M059J (cell line): ENCODE data around the gene BLTP3A. TPM values are rescaled to one million over a fixed set of nuclear protein-coding genes. Genes with fewer than 3 reads are reported as not detected.

Source experiments
- DNase-seq: peaks from one replicate; pipeline ENCODE4 v3.0.0-alpha.2; 2012; ENCODE audit warnings: low read depth
- total RNA-seq: library from RNA; depleted of rRNA; stranded (reverse); fragments of >200 nt; shearing (Covaris generic); gene quantifications from 2 replicates; pipeline ENCODE4 v1.2.3, GENCODE V29; 2014; rRNA removed

BLTP3A gene
- total RNA-seq, 1 experiment from 2014 or later, result 9.3 TPM

DNA sequence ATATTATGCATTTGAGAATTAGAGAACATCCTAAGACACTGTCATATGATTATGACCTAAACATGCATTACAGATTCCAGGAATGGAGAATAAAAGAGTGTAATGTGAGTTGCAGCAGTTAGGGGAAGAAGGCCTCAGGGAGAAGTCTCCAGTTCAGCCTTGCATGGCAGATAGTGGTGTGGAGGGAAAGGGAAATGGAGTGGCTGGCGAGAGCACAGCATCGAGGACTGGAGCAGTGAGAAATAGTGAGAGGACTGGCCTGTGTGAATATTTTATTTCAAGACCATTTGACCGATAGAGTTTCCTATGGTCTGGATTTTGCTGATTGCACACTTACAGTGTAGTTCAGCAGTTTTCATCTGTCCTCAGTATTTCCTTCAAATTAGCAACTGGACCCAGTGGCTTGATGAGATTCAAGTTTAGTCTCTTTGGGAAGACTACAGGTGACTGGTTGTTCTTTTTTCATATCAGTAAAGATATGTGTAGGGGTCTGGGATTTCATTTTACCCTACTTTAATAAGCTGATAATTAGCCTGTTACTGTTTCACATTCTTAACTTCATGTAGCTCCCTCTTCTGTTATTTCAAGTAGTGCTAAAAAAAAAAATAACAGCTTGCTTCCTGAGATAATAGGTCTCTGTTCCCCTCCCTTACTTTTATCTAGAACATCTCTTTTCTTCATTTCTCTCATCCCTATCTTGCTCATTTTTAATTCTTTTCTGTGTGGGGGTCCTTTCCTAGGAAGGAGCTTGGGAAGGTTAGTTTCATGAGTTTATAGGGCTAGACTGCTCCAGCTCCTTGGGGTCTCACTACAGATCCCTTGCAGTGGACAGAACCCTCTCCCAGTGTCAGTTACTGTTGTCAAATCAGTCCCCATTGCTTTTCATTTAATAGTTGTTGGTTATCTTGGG lies 27.9 kb downstream of the BLTP3A start:
- no peak for DNase-seq

DNA sequence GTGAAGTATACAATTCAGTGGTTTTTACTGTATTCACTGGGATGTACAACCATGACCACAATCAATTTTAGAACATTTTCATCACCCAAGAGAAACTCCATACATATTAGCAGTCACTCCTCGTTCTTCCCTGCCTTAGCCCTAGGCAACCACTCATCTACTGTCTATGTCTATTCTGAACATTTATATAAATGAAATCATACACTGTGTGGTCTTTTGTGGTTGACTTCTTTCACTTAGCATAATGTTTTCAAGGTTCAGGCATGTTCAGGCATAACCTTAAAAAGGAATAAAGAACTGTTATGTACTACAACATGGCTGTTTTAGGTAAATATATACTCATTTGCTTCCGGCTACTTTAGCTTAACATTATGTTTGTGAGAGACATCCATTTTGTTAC lies 37.3 kb downstream of the BLTP3A start:
- no peak for DNase-seq

DNA sequence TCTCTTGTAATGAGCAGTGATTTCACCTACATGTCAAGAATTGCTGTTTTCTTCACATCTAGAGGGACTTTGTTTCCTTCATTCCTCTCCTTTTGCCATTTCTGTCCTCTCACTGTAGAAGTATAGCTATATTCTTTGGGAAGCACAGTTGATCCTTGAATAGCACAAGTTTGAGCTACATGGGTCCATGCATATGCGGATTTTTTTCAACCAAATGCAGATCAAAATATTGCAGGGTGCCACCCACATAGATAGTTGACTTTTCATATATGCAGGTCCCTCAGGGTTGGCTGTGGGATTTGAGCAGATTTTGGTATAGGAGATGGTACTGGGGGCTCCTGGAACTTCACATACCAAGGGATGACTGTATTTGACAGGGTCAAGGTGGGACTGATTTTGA lies 41.1 kb downstream of the BLTP3A start:
- DNase-seq, result no peak

DNA sequence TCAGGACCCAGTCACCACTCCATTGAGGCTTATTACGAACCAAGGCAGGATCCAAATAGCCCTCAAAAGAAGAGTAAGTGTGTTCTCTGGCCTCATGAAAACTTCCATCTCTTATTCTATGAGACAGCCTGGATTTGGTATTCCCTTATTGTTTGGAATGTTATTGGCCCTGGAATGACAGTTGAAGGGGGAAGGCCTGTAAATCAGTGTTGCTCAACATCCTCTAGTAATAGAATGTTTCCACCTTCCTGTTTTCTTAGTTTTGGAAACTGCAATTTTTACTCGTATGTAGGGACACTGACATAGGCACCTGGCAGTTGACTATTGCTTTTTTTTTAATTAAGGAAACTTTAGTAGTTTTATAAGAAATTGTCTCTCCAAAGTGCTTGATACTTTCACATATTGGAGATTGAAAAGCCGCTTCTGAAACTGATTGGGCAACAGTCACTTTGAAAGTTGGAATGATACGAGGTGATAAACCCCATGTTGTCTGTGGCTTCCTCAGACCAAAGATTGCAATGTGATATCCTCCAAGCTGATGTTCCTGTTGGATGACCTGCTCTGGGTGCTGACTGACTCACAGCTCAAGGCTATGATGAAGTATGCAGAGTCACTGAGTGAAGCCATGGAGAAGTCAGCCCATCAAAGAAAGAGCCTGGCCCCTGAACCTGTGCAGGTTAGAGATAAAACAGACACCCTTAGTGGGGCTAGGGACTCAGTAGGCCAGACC lies 43.1 kb downstream of the BLTP3A start:
- DNase-seq, result peak; percentile 67

DNA sequence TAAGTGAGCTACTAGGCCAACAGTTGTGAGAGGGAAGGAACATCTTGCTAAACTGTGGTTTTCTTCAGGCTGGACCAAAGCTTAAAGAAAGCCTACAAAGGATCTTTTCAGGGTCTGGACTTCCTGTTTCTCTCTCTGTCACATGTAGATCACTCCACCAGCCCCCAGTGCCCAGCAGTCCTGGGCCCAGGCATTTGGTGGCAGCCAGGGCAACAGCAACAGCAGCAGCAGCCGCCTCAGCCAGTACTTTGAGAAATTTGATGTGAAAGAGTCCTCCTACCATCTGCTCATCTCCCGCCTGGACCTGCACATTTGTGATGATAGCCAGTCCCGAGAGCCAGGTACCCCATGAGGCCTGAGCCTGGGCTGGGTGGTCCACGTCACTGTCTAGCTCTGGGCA lies 44.1 kb downstream of the BLTP3A start:
- DNase-seq, result no peak

DNA sequence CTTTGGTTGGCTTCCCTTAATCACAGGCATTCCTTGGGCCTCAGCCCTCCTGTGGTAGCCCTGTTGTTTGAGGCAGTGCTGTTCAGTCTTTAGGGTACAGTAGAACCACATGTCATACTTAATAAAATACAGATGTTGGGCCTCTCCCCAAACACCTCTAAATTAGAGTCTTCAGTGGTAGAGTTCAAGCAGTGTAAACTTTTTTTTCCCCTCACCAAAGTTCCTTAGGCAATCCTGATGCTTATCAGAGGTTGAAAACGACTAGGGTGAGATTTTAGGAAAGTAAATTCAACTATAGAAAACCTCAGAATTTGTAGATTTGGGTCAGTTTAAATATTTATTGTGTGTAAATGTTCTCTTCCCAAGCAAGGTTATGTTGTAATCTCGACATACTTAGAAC lies 44.6 kb downstream of the BLTP3A start:
- DNase-seq, result no peak

DNA sequence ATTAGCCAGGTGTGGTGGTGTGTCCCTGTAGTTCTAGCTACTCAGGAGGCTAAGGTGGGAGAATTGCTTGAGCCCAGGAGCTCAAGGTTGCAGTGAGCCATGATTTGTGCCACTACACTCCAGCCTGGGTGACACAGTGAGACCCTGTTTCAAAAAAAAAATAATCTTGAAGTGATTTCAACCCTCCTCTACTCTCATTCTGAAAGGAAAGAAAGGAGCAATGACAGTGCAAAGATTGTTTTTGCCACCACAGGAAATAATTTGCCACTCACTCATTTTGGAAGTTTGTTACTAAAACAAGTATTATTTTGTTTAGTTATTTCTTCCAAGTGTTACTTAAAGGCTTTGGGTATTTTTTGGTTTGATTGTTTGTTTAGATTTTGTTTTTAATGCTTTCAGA lies 45.6 kb downstream of the BLTP3A start:
- no peak for DNase-seq

DNA sequence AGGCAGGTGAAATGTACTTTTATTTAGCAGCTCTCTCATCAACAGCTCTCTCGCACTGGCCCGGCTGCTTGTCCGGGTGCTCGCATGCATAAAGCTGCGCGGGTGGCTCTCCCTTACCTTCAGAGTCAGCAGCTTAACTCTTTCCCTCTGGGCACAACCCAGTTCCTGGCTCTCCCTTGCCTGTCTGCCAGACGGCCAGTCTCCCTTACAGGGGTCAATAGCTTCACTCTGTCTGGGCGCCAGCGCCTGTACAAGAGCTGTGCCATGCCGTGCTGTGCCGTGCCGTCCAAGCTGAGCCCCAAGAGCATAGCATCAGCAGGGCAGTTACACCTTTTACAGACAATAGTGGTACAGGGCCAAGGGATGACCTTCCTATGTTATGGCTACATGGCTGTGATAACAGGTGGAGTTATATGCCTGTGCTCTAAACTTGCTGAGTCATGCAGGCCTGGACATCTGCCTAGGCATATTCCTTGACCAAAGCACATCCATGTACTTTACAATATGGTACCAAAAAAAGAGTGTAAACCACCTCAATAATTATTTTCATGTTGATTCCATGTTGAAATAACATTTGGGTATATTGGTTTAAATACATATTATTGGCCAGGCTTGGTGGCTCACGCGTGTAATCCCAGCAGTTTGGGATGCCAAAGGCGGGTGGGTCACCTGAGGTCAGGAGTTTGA lies 47.9 kb downstream of the BLTP3A start:
- peak; percentile 36 for DNase-seq

Other genes starting within 250 kb of the BLTP3A start
- gene SPDEF, start 235.8 kb upstream of the BLTP3A start, total RNA-seq, result not detected in 2 replicates
- 74.6 and 82.9 TPM in 2 replicates for gene ILRUN, start 95.3 kb upstream of the BLTP3A start, total RNA-seq
- gene SNRPC, start 34.6 kb upstream of the BLTP3A start, total RNA-seq, result 304 and 338 TPM in 2 replicates
- 55.9 and 78.5 TPM in 2 replicates for gene TAF11, start 96.0 kb downstream of the BLTP3A start, total RNA-seq
- 13.5 and 18.4 TPM in 2 replicates for gene ANKS1A, start 97.2 kb downstream of the BLTP3A start, total RNA-seq